Heart right ventricle (tissue), 16 donors: ENCODE data around the gene KIF15. TPM values are rescaled to one million over a fixed set of nuclear protein-coding genes. Genes with fewer than 3 reads are reported as not detected.

Source experiments
- ATAC-seq, 8 donors: fragments of 200-7000 bp; cut with Tn5 transposase; one replicate each; pipeline ENCODE4 v1.9.1; 2020; ENCODE audit warnings: mild to moderate bottlenecking in 8 of 8, moderate library complexity in 8 of 8, moderate number of reproducible peaks in 1 of 8
- DNase-seq, 2 donors: peaks; one replicate each; pipeline ENCODE4 v3.0.0-alpha.2; 2020
- H3K27ac ChIP-seq, 10 donors: fragments of 200-600 bp; sonication (generic) in 2 of 10; one replicate each; pipeline versions ENCODE4 v1.5.0 to v1.8.0; 2020 to 2022; ENCODE audit warnings: mild to moderate bottlenecking in 3 of 10
- H3K27me3 ChIP-seq, 7 donors: fragments of 200-600 bp; one replicate each; pipeline ENCODE4 v1.8.0; 2021 to 2022; ENCODE audit warnings: mild to moderate bottlenecking in 2 of 7
- H3K36me3 ChIP-seq, 9 donors: fragments of 200-600 bp; sonication (generic) in 1 of 9; one replicate each; pipeline versions ENCODE4 v1.5.0 to v1.8.0; 2020 to 2022; ENCODE audit warnings: mild to moderate bottlenecking in 2 of 9
- H3K4me1 ChIP-seq, 9 donors: fragments of 200-600 bp; sonication (generic) in 1 of 9; one replicate each; pipeline versions ENCODE4 v1.5.0 to v1.8.0; 2020 to 2022; ENCODE audit warnings: mild to moderate bottlenecking in 4 of 9
- H3K4me3 ChIP-seq, 10 donors: fragments of 200-600 bp; sonication (generic) in 2 of 10; one replicate each; pipeline versions ENCODE4 v1.5.0 to v1.8.0; 2020 to 2022; ENCODE audit warnings: mild to moderate bottlenecking in 7 of 10, moderate library complexity in 2 of 10
- H3K9me3 ChIP-seq, 11 donors: fragments of 200-600 bp in 10 of 11; sonication (generic) in 2 of 11; one replicate each; pipeline versions ENCODE4 v1.5.0 to v1.8.0; 2013 to 2022; ENCODE audit warnings: mild to moderate bottlenecking in 2 of 11, control low read depth in 1 of 11, moderate library complexity in 1 of 11
- CTCF ChIP-seq, 9 donors: fragments of 200-600 bp; sonication (generic) in 2 of 9; IDR thresholded peaks; one replicate each; pipeline versions ENCODE4 v1.5.0 to v1.8.0; 2021 to 2022; ENCODE audit warnings: antibody characterized with exemption in 9 of 9, mild to moderate bottlenecking in 5 of 9, moderate library complexity in 1 of 9
- WGBS, 2 donors: extraction: QIAGEN DNeasy Blood & Tissue Kit; methylation state at CpG; one replicate each; pipeline ENCODE4 v1.1.7; 2013; ENCODE audit warnings: inconsistent platforms in 1 of 2; 5-methylcytosine and 5-hydroxymethylcytosine counted together
- intact Hi-C, 10 donors: fragments of 100-400 bp; cut with DNase I; formaldehyde crosslinking; loops; one replicate each; pipeline versions ENCODE4 v1.11.1 to v1.14.2; 2022
- polyA plus RNA-seq, 2 donors: library from polyadenylated mRNA; stranded (reverse); fragments of 200-250 nt; gene quantifications; one replicate each; pipeline ENCODE4 v1.2.3, GENCODE V29; 2013
- total RNA-seq, 10 donors: library from RNA; stranded (reverse); fragmentation: NEBNext Ultra II Directional in 3 of 10; extraction: Animal tissue kit (Norgen Biotek cat#: 25700) in 3 of 10; gene quantifications; one replicate each; pipeline versions ENCODE4 v1.2.1 to v1.2.4, GENCODE V29; 2021 to 2023
- donor health status: Arrhythmogenic right ventricular cardiomyopathy.
- donor health status: ischemic (EF 13 %, LVEDD 7.1; RV severe dilation, severe dysfunction).
- donor health status: healthy with polysubstance abuse.
- donor health status: DM: no; HTN: yes; CAD: no.
- donor health status: DM: no; HTN: no; CAD: no.
- donor health status: ischemic (EF 25% LVEDD 6.9; RV normal size, moderate dysfunction).
- donor health status: ischemic (EF 25% LVEDD 5.7; RV mildly dilated, moderate dysfunction).
- donor health status: healthy.
- donor health status: DM: yes; HTN: yes; CAD: no.
- donor health status: Ischemic cardiomyopathy.
- donor health status: ischemic (EF 35%, LVEDD 5.7; RV mildly dilated, moderate dysfunction).
- donor health status: nonischemic (EF 11% LVEDD 7.7; RV severe dilation, severe dysfunction).
- donor health status: DM: yes; HTN: yes; CAD: no.
- donor health status: PGD.
- donor health status: ischemic (EF 29% LVEDD 5.4; RV normal size, mild dysfunction).
- donor health status: nonischemic (EF 23%, LVEDD 6.1; RV moderate dilation, normal function).

The KIF15 gene
- total and polyA plus RNA-seq, 12 donors: 0.17 to 1.9 (median 0.36) TPM

GRCh38 chr3:44861412-44862225 lies 100.0 kb downstream of the KIF15 start, which contains the start of gene TMEM42:
TMEM42 (plus strand) TSS chr3:44861912; CDS start chr3:44861925, 13 bp downstream.
- intact Hi-C loops: loop anchor here in 6 of 10 donors (1.0 to 10.0 kb wide), 4 partner anchors 97 to 137 kb away; partner anchors contain the start of genes KIAA1143 (in 6 of the 6), KIF15 (in 6 of the 6) and ZNF501 (in 1 of the 6)
- Histone ChIP-seq H3K9me3 (peaks cover 0 to 7% (median 0%) of the 10 kb centered on the region in 11 donors), H3K36me3 (peaks cover 0 to 4% (median 0%) of the 10 kb centered on the region in 9 donors), H3K4me3 (peak within 1 kb of the TSS; percentile 30 to 84 (median 73)), H3K27ac (peak within 1 kb of the TSS; percentile 61 to 97 (median 94)), H3K4me1 (peaks cover 0 to 16% (median 11%) of the 10 kb centered on the region in 9 donors), H3K27me3 (no peaks in the 10 kb centered on the region)
- WGBS, 2 donors: 1 to 2% methylated on average over 90 to 91 of the region's 91 CpGs
- peak; percentile 98 to 100 (median 99) for ATAC-seq
- peak in 8 of 9 donors; percentile 11 to 60 (median 49) for TF ChIP-seq CTCF (IDR thresholded peaks at IDR 0.05)
- peak; percentile 88 to 94 for DNase-seq

- Histone ChIP-seq H3K27me3 (no peaks in the 10 kb centered on the region), H3K9me3 (peaks cover 0 to 2% (median 0%) of the 10 kb centered on the region in 11 donors), H3K36me3 (peaks cover 0 to 7% (median 0%) of the 10 kb centered on the region in 9 donors), H3K4me3 (peak overlapping the region; percentile 30 to 84 (median 73)), H3K4me1 (peaks cover 0 to 16% (median 11%) of the 10 kb centered on the region in 9 donors), H3K27ac (peak overlapping the region; percentile 61 to 97 (median 94))
- ATAC-seq (peak in 1 of 8 donors; percentile 7), DNase-seq (peak in 1 of 2 donors; percentile 6)
- no peak for TF ChIP-seq CTCF (IDR thresholded peaks at IDR 0.05)
- WGBS, 2 donors: 0 to 2% methylated on average over 24 to 25 of the region's 25 CpGs
- intact Hi-C loops: loop anchor here in 5 of 10 donors (1.0 to 10.0 kb wide), 4 partner anchors 97 to 137 kb away; partner anchors contain the start of genes KIAA1143 (in 5 of the 5), KIF15 (in 5 of the 5) and ZNF501 (in 1 of the 5)
These were observed 100.6 kb downstream of the KIF15 start for GRCh38 chr3:44862226-44862637.

- no peak for ATAC-seq
- intact Hi-C loops: loop anchor here in 2 of 10 donors (10.0 kb wide), 2 partner anchors 101 to 141 kb away; partner anchors contain the start of genes KIAA1143 (in 1 of the 2), KIF15 (in 1 of the 2) and ZNF501 (in 1 of the 2)
- no peaks in the 10 kb centered on the region for H3K9me3 ChIP-seq
- TF ChIP-seq CTCF (IDR thresholded peaks at IDR 0.05): no peak
- no peaks in the 10 kb centered on the region for H3K27me3 ChIP-seq
- H3K27ac ChIP-seq: no peak overlapping the region
- 80 to 83% methylated on average over 7 of the region's 7 CpGs for WGBS, 2 donors
- H3K4me1 ChIP-seq: peaks cover 0 to 16% (median 11%) of the 10 kb centered on the region in 9 donors
- DNase-seq: no peak
- H3K4me3 ChIP-seq: no peak overlapping the region
- H3K36me3 ChIP-seq: peaks cover 0 to 7% (median 0%) of the 10 kb centered on the region in 9 donors
These were observed 103.9 kb downstream of the KIF15 start for GRCh38 chr3:44865272-44866035.
